Suprapubic skin (tissue), 3 donors: ENCODE results near the gene MAVS.

Source experiments
- CTCF ChIP-seq, 2 donors: fragments of 200-600 bp in 1 of 2; fragments of 450-650 bp in 1 of 2; sonication (generic) in 1 of 2; IDR thresholded peaks; one replicate each; pipeline ENCODE4 v1.5.1; 2016 to 2019; ENCODE audit warnings: antibody characterized with exemption in 2 of 2, mild to moderate bottlenecking in 1 of 2, moderate library complexity in 1 of 2
- EP300 ChIP-seq: sonication (generic); formaldehyde crosslinking; IDR thresholded peaks from one replicate; pipeline ENCODE4 v1.6.1; 2017; ENCODE audit warnings: antibody characterized with exemption
- POLR2A ChIP-seq, 2 donors: fragments of 450-650 bp; IDR thresholded peaks; one replicate each; pipeline ENCODE4 v1.6.1; 2017; ENCODE audit warnings: antibody characterized with exemption in 2 of 2, mild to moderate bottlenecking in 2 of 2, moderate library complexity in 2 of 2

- TF ChIP-seq CTCF (IDR thresholded peaks at IDR 0.05) (no peak), EP300 (no peak), POLR2A (IDR thresholded peaks at IDR 0.05) (no peak)
Observed at GRCh38 chr20:3901028-3901705, 54.5 kb downstream of the MAVS start.
